HG03354 (cell line): ENCODE measurements around the gene SLC6A6.

Experiments
- ATAC-seq: cut with Tn5 transposase; IDR thresholded peaks from one replicate; pipeline ENCODE4 v1.9.1; 2021; ENCODE audit warnings: mild to moderate bottlenecking; ENCODE audit not compliant: unreplicated experiment, poor library complexity, severe bottlenecking

SLC6A6 gene

GRCh38 chr3:14448756-14449727 is 46.6 kb downstream of the SLC6A6 start:
- no peak for ATAC-seq

GRCh38 chr3:14450506-14450905 is 48.1 kb downstream of the SLC6A6 start:
- ATAC-seq, result no peak

GRCh38 chr3:14450922-14451606 is 48.7 kb downstream of the SLC6A6 start:
- ATAC-seq, result no peak

GRCh38 chr3:14451844-14452739 is 49.7 kb downstream of the SLC6A6 start:
- no peak for ATAC-seq

GRCh38 chr3:14452740-14453710 is 50.6 kb downstream of the SLC6A6 start:
- no peak for ATAC-seq

GRCh38 chr3:14453876-14454638 is 51.7 kb downstream of the SLC6A6 start:
- ATAC-seq, result no peak

GRCh38 chr3:14454639-14455310 is 52.4 kb downstream of the SLC6A6 start:
- ATAC-seq, result no peak

GRCh38 chr3:14455571-14456317 is 53.3 kb downstream of the SLC6A6 start:
- ATAC-seq, result no peak

- no peak for ATAC-seq
Observed at GRCh38 chr3:14456794-14457193, 54.4 kb downstream of the SLC6A6 start.

GRCh38 chr3:14457481-14457880 is 55.1 kb downstream of the SLC6A6 start:
- no peak for ATAC-seq

- ATAC-seq, result no peak
Observed at GRCh38 chr3:14457999-14458398, 55.6 kb downstream of the SLC6A6 start.

GRCh38 chr3:14458434-14459275 is 56.2 kb downstream of the SLC6A6 start:
- ATAC-seq, result peak; percentile 72

- no peak for ATAC-seq
Observed at GRCh38 chr3:14459384-14459783, 57.0 kb downstream of the SLC6A6 start.

GRCh38 chr3:14459787-14460186 is 57.4 kb downstream of the SLC6A6 start:
- no peak for ATAC-seq

- no peak for ATAC-seq
Observed at GRCh38 chr3:14460342-14461005, 58.1 kb downstream of the SLC6A6 start.
